ENCODE data around the gene KRT9.
A peak's percentile ranks its signal among the peaks of the same experiment; 100 is the strongest.
"Not testable (repeated sequence)": the region's sequence is repeated elsewhere in the genome, so short reads cannot be mapped to it uniquely, and the experiment has no call there.

Gene KRT9

GRCh38 chr17:41578538-41578937 is 6.7 kb upstream of the KRT9 start:
- no peak for DNase-seq

DNA sequence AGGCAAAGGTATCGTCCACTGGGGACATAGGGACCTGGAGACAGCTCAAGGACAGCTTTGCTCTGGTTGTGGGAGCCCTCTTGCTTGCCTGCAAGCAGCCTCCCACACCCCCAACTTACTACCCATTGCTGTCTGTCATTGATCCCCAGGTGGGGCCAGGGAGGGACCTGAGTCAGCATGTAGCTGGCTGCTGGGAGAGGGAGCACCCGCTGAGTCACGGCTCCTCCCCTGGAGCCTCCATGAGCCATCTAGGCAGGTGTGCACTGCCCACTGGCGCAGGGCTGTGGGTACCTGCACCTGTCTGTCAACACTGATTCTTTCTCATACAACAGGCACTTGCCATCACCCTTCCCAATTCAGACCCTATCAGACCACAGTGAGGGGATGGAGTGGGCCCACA is 4.9 kb upstream of the KRT9 start:
- not testable (repeated sequence) for DNase-seq

- DNase-seq, result no peak
These were observed 3.5 kb upstream of the KRT9 start for GRCh38 chr17:41575336-41575735.

DNA sequence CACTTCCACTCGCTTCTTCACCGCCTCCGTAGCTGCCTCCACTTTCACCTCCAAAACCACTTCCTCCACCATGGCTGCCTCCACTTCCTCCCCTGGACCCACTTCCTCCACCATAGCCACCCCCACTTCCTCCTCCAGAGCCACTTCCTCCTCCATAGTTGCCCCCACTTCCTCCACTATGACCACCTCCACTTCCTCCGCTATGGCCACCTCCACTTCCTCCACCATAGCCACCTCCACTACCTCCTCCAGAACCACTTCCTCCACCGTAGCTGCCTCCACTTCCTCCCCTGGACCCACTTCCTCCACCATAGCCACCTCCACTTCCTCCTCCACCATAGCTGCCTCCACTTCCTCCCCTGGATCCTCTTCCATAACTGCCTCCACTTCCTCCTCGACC is 4.5 kb downstream of the KRT9 start:
- no peak for DNase-seq

- DNase-seq, result no peak
These were observed 6.5 kb downstream of the KRT9 start for GRCh38 chr17:41565338-41565737.

- DNase-seq, result no peak
These were observed 8.2 kb downstream of the KRT9 start for GRCh38 chr17:41563607-41564170.

DNA sequence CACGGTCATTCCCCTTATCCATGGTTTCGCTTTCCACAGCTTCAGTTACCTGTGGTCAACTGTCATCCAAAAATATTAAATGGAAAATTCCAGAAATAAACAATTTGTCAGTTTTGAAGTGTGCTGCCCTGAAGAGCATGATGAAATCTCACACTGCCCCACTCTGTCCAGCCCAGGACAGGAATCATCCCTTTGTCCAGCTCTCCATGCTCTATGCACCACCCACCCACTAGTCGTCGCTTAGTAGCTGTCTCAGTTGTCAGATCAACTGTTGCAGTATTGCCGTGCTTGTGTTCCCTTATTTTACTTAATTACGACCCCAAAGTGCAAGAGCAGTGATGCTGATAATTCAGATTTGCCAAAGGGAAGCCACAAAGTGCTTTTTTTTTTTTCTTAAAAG is 10.3 kb downstream of the KRT9 start:
- DNase-seq, result no peak

DNA sequence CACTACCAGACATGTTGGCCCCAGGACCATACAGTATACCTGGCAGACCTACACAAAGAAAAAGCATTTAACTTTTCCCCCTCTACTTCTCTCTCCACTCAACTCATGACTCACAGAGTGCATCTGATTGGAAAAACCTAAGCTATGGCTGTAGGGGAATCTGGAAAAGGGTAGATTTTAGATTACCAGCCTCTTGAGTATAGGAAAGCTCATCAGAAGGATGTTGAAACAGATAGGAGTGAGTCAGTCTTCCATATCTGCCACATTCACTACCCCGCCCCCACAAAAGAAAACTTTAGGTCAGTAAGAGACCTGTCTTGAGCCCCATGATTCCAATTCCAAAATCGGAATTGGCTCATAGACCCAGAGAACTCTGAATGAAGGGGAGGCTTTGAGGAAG is 12.3 kb downstream of the KRT9 start:
- DNase-seq, result peak; percentile 44

DNA sequence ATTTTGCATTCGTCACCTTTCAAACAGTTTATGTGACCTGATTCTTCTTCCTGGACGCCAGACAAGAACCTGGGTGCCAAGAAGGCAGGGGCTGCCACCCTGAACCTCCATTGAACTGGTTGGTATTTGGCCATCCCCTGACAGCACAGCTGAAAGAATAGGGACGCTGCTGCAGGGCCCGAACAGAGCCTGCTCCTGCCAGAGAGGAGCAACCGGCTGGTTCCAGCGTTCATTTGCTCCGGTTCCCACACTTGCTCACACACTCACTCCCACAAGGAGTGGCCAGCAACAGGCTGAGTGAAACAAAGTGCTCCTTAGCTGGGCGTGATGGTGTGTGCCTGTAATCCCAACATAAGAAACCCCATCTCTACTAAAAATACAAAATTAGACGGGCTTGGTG is 14.9 kb downstream of the KRT9 start:
- no peak for DNase-seq

GRCh38 chr17:41556306-41556705 is 15.6 kb downstream of the KRT9 start:
- no peak for DNase-seq

DNA sequence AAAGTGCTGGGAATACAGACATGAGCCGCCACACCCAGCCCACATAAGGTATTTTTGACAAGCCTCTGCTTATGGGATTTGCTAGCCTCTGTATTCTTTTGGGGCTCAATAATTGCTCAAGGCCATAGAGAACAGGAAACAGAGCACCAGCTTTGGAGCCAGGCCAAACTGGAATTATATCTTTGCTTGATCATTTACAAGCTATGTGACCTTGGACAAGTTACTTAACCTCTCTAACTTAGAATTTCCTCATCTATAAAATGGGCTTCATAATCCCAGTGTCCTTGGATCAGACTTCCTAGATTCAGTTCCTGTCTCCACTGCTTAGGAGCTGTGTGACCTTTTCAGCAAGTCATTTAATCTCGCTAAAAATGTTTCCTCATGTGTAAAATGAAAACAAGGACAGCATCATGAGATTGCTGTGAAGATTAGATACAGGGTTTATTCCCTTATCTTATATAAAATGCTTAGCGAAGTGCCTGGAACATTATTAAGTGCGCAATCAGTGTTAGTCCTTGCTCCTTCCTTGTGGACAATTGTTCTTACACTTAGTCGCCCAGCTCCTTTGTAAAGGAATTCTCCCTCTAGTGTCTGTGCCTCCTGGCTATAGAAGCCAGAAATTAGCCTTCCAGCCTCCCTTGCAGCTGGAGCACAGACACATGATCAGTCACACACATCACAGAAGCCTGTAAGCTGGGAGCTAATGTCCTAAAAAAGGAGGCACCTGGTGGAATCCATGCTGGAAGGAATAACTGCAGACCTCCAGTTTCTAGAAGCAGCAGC is 16.6 kb downstream of the KRT9 start:
- no peak for DNase-seq

- peak; percentile 43 for DNase-seq
These were observed 17.7 kb downstream of the KRT9 start for GRCh38 chr17:41553987-41554680.

- peak; percentile 45 for DNase-seq
These were observed 18.7 kb downstream of the KRT9 start for GRCh38 chr17:41553176-41553575.

- no peak for DNase-seq
These were observed 19.4 kb downstream of the KRT9 start for GRCh38 chr17:41552455-41552854.

DNA sequence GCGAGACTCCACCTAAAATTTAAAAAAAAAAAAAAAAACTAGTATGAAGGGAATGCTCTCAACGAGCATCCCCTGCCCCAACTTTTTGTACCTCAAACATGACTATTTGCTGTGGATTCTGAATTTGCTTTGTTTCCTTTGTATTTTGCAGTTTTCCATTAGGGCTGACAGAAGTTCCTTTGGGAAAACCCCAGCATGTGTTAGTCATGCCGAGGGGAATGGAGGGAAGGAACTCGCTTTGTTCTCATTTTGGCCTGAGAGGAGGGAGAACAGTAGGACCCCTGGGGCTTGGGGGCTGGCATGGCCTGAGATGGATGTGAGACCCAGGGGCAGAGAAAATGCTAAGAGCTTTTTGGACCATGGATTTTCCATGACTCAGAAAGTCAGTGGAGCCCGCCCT is 20.5 kb downstream of the KRT9 start:
- peak; percentile 57 for DNase-seq

- DNase-seq, result no peak
These were observed 22.2 kb downstream of the KRT9 start for GRCh38 chr17:41549596-41550039.

- peak; percentile 87 for DNase-seq
These were observed 22.8 kb downstream of the KRT9 start for GRCh38 chr17:41548844-41549595.

DNA sequence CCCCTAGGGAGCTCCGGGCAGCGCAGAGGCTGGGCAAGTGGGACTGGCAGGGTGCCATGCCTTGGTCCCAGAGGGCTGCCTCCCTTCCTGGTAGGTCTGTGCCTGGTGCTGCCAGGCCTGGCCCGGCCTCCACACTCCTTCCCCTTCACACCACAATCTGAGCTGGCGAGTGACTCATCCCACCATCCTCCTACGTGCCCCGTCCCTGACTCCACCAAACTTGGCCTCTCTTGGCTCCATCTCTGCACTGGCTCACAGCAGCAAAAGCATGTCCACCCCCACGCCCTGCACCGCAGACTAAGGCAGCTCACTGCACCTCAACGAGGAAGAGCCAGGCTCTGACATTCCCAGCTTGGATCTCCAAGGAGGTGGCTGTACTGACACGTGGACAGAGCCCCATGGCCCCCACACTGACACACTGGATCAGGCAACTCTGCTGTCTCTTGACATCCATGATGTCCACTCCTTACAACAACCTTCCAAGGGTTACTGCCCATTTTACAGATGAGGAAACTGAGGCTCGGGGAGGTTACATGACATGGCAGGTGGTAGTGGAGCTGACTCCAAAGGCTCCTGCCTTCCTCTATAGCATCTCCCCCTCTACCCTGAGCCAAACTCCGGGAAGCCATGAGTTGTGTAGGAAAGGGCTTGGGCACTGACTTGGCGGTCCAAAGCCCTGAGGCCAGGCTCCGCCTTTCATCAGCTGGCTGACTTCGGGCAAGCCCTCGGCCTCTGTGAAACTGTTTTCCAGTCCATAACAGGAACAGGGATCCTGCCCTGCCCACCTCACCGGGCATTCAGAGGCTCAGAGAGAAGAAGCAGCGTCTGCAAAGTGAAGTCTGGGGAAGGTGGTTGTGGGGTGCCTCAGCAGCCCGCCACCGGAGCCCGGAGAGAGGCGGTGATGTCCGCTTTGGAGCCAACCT is 23.7 kb downstream of the KRT9 start:
- peak; percentile 97 for DNase-seq

- peak; percentile 24 for DNase-seq
These were observed 24.4 kb downstream of the KRT9 start for GRCh38 chr17:41547378-41547841.

DNA sequence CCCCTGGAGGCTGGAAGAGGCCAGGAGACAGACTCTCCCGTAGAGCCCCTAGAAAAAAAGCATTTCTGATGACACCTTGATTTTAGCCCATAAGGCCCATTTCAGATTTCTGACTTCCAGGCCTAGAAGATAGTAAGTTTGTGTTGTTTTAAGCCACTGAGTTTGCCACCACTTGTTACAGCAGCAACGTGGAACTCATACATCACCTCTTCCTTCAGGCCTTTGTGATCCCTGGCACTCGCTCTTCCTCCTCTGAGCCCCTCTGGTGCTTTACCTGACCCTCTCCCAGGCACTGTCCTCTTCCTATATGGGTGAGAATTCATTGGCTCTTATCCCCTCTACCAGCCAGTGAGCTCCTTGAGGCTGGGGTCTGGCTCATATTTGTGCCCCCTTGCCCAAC is 25.0 kb downstream of the KRT9 start:
- DNase-seq, result no peak

- no peak for DNase-seq
These were observed 25.9 kb downstream of the KRT9 start for GRCh38 chr17:41545829-41546410.

GRCh38 chr17:41544935-41545334 is 26.9 kb downstream of the KRT9 start:
- no peak for DNase-seq
